NCI-H460 (cell line): ENCODE measurements around the gene CBX4. TPM values are rescaled to one million over a fixed set of nuclear protein-coding genes. Genes with fewer than 3 reads are reported as not detected.

ENCODE experiments used
- DNase-seq: peaks from one replicate; pipeline ENCODE4 v3.0.0-alpha.2; 2016; ENCODE audit warnings: low read depth; ENCODE audit errors: extremely low read depth
- total RNA-seq: library from RNA; depleted of rRNA; stranded (reverse); fragments of >200 nt; shearing (Covaris generic); gene quantifications from 2 replicates; pipeline ENCODE4 v1.2.3, GENCODE V29; 2014

The CBX4 gene
- total RNA-seq, 1 experiment from 2014 or later, result 88.2 TPM

GRCh38 chr17:79831265-79832217 lies 7.7 kb downstream of the CBX4 start:
- DNase-seq, result peak; percentile 59

GRCh38 chr17:79830763-79831264 lies 8.4 kb downstream of the CBX4 start:
- DNase-seq, result no peak

GRCh38 chr17:79830303-79830702 lies 8.9 kb downstream of the CBX4 start:
- no peak for DNase-seq

GRCh38 chr17:79829457-79829856 lies 9.8 kb downstream of the CBX4 start:
- DNase-seq, result no peak

- no peak for DNase-seq
Observed at GRCh38 chr17:79829004-79829403, 10.2 kb downstream of the CBX4 start.

- no peak for DNase-seq
Observed at GRCh38 chr17:79826841-79827578, 12.2 kb downstream of the CBX4 start.

GRCh38 chr17:79826204-79826680 lies 13.0 kb downstream of the CBX4 start:
- no peak for DNase-seq

GRCh38 chr17:79825580-79825921 lies 13.7 kb downstream of the CBX4 start:
- no peak for DNase-seq

- DNase-seq, result no peak
Observed at GRCh38 chr17:79824893-79825579, 14.2 kb downstream of the CBX4 start.

- no peak for DNase-seq
Observed at GRCh38 chr17:79824234-79824633, 15.0 kb downstream of the CBX4 start.

- DNase-seq, result no peak
Observed at GRCh38 chr17:79822583-79823124, 16.6 kb downstream of the CBX4 start.

- no peak for DNase-seq
Observed at GRCh38 chr17:79821331-79822095, 17.7 kb downstream of the CBX4 start.

GRCh38 chr17:79820959-79821330 lies 18.3 kb downstream of the CBX4 start:
- DNase-seq, result no peak

- no peak for DNase-seq
Observed at GRCh38 chr17:79819534-79820276, 19.5 kb downstream of the CBX4 start.

GRCh38 chr17:79819085-79819484 lies 20.2 kb downstream of the CBX4 start:
- no peak for DNase-seq

GRCh38 chr17:79818026-79818758 lies 21.0 kb downstream of the CBX4 start:
- DNase-seq, result no peak

GRCh38 chr17:79815836-79816461 lies 23.3 kb downstream of the CBX4 start:
- DNase-seq, result no peak
